Inflammatory macrophage (primary cell): ENCODE data around the gene CXCL12.

Experiments used
- DNase-seq, 2 donors: peaks; one replicate each; pipeline ENCODE4 v3.0.0-alpha.2; 2020 to 2022

CXCL12 gene

GRCh38 chr10:44362866-44363711, 21.8 kb downstream of the CXCL12 start:
- no peak for DNase-seq

- DNase-seq = no peak
Measured at GRCh38 chr10:44361109-44361508, 23.8 kb downstream of the CXCL12 start.

- DNase-seq = no peak
Measured at GRCh38 chr10:44358080-44358771, 26.7 kb downstream of the CXCL12 start.

GRCh38 chr10:44357023-44357540, 27.8 kb downstream of the CXCL12 start:
- DNase-seq = no peak

GRCh38 chr10:44356139-44357022, 28.5 kb downstream of the CXCL12 start:
- DNase-seq = no peak

GRCh38 chr10:44355630-44356029, 29.3 kb downstream of the CXCL12 start:
- DNase-seq = no peak

GRCh38 chr10:44354771-44355170, 30.1 kb downstream of the CXCL12 start:
- DNase-seq = no peak

GRCh38 chr10:44353721-44354120, 31.2 kb downstream of the CXCL12 start:
- no peak for DNase-seq

- no peak for DNase-seq
Measured at GRCh38 chr10:44353128-44353390, 31.8 kb downstream of the CXCL12 start.

GRCh38 chr10:44352316-44353127, 32.4 kb downstream of the CXCL12 start:
- no peak for DNase-seq

GRCh38 chr10:44348496-44348895, 36.4 kb downstream of the CXCL12 start:
- no peak for DNase-seq

- no peak for DNase-seq
Measured at GRCh38 chr10:44347609-44348400, 37.1 kb downstream of the CXCL12 start.

- DNase-seq = no peak
Measured at GRCh38 chr10:44344727-44345126, 40.2 kb downstream of the CXCL12 start.

- no peak for DNase-seq
Measured at GRCh38 chr10:44343843-44344242, 41.1 kb downstream of the CXCL12 start.

- no peak for DNase-seq
Measured at GRCh38 chr10:44341886-44342285, 43.0 kb downstream of the CXCL12 start.

- DNase-seq = no peak
Measured at GRCh38 chr10:44340557-44340956, 44.3 kb downstream of the CXCL12 start.

- DNase-seq = no peak
Measured at GRCh38 chr10:44339218-44339617, 45.7 kb downstream of the CXCL12 start.

- DNase-seq = no peak
Measured at GRCh38 chr10:44337081-44337480, 47.8 kb downstream of the CXCL12 start.

GRCh38 chr10:44335330-44336021, 49.4 kb downstream of the CXCL12 start:
- DNase-seq = no peak

- no peak for DNase-seq
Measured at GRCh38 chr10:44334621-44335184, 50.2 kb downstream of the CXCL12 start.
